ENCODE measurements around the gene LSM14A.

The LSM14A gene

DNA sequence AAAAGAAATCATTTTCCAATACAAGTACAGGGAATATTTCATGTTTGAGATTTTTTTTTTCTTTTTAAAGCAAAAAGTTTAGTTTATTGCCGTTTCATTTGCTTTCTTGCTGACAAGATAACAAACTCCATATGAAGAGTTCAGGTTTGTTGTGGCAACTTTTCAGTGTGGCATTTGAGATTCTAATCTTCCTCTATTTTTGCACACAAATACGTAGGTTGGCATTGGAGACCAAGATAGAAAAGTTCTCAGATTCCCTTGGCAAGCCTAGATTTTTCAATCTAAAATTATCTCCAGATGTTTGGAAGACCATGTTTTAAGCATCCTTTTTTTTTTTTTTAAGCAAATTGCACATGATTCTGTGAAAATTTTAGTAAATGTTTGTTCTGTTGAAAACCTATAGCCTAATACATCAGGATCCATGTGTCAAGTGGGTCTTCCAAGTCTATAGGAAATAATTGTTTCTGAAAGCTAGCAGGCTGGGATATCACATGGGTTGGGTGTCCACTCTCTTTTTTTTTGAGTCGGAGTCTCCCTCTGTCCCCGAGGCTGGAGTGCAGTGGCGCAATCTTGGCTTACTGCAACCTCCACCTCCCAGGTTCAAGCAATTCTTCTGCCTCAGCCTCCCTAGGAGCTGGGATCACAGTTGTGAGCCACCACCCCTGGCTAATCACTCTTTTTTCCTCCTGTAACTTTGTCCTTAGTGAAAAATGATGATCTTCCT lies 84.7 kb downstream of the LSM14A start:
- no peak for ATAC-seq
- DNase-seq, result no peak

GRCh38 chr19:34257559-34257924 lies 85.2 kb downstream of the LSM14A start:
- ATAC-seq, result no peak
- no peak for DNase-seq

DNA sequence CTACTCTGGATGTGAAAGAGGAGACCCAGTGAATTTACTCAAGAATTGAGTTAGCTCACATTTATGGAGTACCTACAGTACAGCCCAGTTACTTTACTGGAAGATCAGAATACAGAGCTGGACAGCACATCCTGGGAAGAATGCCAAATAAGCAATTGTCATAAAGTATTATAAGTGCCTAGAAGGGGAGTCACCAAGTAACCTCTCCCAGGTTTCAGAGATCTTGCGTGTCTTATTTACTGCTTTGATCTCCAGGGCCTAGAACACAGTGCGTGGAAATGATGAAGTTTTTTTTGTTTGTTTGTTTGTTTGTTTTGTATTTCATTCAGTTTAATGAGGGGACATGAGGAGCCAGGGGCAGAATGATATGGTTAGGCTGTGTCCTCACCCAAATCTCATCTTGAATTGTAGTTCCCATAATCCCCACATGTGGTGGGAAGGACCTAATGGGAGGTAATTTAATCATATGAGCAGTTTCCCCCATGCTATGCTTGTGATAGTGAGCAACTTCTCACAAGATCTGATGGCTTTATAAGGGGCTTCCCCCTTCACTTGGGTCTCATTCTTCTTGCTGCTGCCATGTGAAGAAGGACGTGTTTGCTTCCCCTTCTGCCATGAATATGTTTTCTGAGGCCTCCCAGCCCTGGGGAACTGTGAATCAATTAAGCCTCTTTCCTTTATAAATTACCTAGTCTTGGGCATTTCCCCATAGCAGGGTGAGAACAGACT lies 87.2 kb downstream of the LSM14A start:
- DNase-seq (no peak), ATAC-seq (no peak)

GRCh38 chr19:34260771-34261173 lies 88.5 kb downstream of the LSM14A start:
- ATAC-seq, result no peak
- DNase-seq, result no peak

GRCh38 chr19:34261334-34262109 lies 89.2 kb downstream of the LSM14A start:
- no peak for DNase-seq
- no peak for ATAC-seq

GRCh38 chr19:34263745-34264237 lies 91.5 kb downstream of the LSM14A start:
- ATAC-seq, result no peak
- DNase-seq, result no peak

DNA sequence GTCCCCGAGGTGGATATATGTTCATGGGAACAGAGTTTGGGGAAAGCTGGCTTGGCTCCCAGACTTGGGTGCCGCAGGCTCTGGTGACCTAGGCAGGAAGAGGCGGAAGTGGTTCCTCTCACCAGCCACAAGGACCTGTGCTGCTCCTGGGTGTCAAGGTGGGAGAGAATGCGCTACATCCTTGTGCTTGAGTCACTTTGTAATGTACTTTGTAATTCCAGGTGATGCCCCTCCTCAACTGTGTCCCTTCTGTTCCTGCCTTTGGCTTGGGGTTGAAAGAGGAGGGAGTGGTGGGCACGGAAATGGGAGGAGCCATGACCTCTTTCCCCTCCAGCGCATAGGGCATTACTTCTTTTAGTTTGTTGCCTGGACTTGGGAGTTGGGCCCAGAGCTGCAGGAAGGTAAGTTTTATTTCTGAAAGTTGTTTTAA lies 92.9 kb downstream of the LSM14A start:
- no peak for ATAC-seq
- DNase-seq, result no peak

GRCh38 chr19:34269081-34269480 lies 96.8 kb downstream of the LSM14A start:
- ATAC-seq (no peak), DNase-seq (no peak)

DNA sequence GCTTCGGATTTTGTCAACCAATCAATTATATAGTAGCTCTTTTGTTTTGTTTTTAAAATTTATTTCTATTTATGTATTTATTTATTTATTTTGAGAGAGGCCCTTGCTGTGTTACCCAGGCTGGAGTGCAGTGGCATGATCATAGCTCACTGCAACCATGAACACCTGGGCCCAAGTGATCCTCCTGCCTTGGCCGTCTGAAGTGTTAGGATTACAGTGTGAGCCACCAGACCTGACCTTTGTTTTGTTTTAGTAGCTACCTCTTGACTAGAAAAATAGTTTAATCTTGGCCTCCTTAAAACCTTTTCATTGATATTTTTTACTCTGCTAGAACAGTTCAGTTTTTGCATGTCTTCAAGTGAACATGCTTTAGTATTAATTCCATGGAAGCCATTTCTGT lies 97.2 kb downstream of the LSM14A start:
- DNase-seq, result no peak
- no peak for ATAC-seq

DNA sequence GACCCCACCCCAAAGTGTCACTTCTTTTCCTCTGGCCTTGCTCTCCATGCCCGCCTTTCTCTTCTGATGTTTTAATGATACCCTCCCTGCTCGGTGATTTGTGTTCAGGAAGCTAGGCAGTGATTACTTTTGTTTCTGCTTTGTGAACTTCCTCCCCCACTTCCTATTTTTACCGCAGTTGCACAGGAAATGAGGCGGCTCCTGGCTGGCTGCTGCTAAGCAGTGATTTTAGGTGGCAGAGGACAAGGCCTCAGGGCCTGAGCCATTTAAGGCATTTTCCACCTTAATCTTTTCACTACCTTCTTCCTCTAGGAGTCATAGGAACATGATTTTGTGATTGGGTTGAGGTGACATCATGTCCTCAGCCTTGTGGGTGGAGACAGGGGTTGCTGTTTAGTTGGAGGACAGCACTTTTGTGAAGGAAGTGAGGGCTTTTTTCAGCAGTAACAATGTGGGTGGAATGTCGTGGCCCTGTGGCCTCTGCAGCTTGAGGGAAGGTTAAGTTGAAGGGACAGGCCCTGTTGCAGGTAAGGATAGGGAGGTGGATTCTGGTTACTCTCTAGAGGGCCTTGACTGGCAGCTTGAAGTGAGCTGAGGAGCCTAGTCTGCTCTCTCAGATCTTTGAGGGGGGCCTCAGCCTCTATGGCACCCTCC lies 97.8 kb downstream of the LSM14A start:
- peak; percentile 96 for ATAC-seq
- peak; percentile 63 for DNase-seq

- DNase-seq (no peak), ATAC-seq (no peak)
Measured at GRCh38 chr19:34273121-34273520, 100.8 kb downstream of the LSM14A start.

DNA sequence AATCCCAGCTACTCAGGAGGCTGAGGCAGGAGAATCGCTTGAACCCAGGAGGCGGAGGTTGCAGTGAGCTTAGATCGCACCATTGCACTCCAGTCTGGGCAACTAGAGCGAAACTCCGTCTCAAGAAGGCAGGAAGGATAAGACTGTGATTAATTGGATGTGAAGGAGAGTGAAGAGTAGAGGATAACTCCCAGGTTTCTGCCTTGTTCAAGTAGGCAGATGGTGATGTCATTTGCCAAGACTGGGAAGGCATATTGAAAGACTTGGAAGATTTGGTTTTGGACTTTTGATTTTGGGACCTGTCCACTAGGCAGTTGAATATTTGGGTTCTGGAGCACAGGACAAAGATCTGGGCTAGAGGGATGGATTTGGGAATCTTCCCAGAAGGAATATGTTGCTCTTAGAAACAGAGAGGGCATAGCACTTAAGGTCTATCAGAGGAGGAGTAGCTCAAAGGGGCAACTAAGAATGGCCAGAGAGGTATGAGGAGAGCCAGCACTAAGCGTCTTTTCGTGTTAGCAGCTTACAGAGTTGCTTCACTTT lies 102.1 kb downstream of the LSM14A start:
- DNase-seq (no peak), ATAC-seq (no peak)

DNA sequence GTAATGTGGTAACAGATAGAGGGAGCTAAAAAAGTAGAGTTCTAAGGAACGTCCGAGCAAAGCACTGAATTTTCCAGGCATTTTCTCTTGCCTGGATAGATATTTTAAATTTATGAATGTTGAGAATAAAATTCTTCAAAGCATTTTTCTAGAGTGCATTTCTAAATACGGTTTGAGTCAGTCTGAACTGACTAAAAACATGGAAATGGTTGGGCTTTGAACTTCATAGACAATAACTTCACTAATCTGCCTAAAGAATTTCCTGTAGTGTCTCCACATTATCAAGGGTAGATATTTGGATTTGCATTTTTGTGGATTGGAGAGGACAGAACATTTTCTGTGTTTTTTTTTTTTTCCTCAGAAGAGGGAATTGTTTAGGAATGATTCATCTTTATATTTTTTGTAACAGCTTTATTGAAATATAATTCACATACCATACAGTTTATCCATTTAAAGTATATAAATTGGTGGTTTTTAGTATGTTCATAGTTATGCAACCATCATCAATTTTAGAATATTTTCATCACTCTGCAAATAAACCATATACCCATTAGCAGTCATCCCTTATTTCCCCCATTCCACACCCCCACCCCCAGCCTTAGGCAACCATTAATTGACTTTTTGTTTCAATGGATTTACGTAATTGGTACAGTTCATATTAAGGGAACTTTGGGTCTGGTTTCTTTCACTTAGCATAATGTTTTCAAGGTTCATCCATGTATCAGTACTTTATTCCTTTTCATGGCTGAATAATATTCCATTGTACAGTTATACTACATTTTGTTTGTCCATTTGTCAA lies 102.7 kb downstream of the LSM14A start:
- no peak for ATAC-seq
- no peak for DNase-seq

DNA sequence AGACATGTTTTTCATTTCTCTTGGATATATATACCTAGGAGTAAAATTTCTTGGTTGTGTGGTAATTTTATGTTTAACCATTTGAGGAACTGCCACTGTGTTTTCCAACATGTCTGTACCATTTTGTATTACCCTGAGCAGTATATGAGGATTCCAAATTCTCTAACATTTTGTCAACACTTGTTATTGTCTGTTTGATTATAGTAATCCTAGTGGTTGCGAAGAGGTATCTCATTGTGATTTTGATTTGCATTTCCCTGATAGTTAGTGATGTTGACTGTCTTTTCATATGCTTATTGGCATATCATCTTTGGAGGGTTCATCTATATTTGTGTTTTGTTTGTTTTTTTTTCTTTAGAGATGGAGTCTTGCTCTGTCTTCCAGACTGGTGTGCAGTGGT lies 103.4 kb downstream of the LSM14A start:
- no peak for ATAC-seq
- DNase-seq, result no peak

DNA sequence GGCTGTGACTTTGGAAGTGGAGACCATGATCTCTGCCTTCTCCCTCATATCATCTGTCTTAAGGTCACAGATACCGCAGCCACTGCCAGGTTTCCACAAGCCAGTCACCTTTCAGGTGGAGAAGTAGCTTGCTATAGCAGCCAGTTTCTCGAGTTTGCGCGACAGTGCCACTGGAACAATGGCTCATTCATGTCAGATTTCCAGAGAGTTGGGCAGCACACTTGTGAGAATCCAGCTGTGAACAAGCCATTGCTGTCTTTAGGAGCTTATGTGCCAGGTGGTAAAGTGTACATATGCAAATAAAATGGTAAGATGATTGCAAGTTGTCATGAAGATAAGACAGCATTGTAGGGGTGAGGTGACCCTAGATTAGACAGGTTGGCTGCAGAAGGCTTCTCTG lies 104.3 kb downstream of the LSM14A start:
- no peak for DNase-seq
- no peak for ATAC-seq

GRCh38 chr19:34277244-34277643 lies 104.9 kb downstream of the LSM14A start:
- DNase-seq (no peak), ATAC-seq (no peak)

GRCh38 chr19:34278783-34279182 lies 106.5 kb downstream of the LSM14A start:
- DNase-seq (no peak), ATAC-seq (no peak)

Data from stimulated activated naive CD8-positive, alpha-beta T cell treated with anti-CD3 and anti-CD28 coated beads, Interleukin-15, Interleukin-2, amounts not matched to agents 100 U/mL and 50 U/mL, for 24 hours (primary cell).